Mesodermal cell (in vitro differentiated cells): ENCODE results near the gene MGRN1.

ENCODE experiments used
- H3K27ac ChIP-seq: 2 replicates; pipeline ENCODE4 v1.7.0; 2013; ENCODE audit warnings: mild to moderate bottlenecking, low read depth, low read length, moderate library complexity; ENCODE audit not compliant: severe bottlenecking
- H3K36me3 ChIP-seq: 2 replicates; pipeline ENCODE4 v1.7.1; 2013; ENCODE audit warnings: mild to moderate bottlenecking, low read length, moderate library complexity; ENCODE audit not compliant: control insufficient read depth, insufficient read depth
- H3K4me1 ChIP-seq: one replicate; pipeline ENCODE4 v1.7.1; 2013; ENCODE audit warnings: mild to moderate bottlenecking, low read length; ENCODE audit not compliant: insufficient read depth, control insufficient read depth, poor library complexity, severe bottlenecking
- H3K4me3 ChIP-seq: 2 replicates; pipeline ENCODE4 v1.7.0; 2013; ENCODE audit warnings: low read length, control low read depth, mild to moderate bottlenecking; ENCODE audit not compliant: insufficient read depth, poor library complexity, severe bottlenecking; ENCODE audit errors: extremely low read depth
- H3K9me3 ChIP-seq: 2 replicates; pipeline ENCODE4 v1.7.1; 2013; ENCODE audit warnings: mild to moderate bottlenecking, low read length, moderate library complexity; ENCODE audit not compliant: control insufficient read depth
- WGBS, 2 experiments: methylation state at CpG; one replicate each; pipeline ENCODE4 v1.1.5; 2013; ENCODE audit warnings: missing lambda C conversion rate in 2 of 2; ENCODE audit not compliant: insufficient coverage in 2 of 2; 5-methylcytosine and 5-hydroxymethylcytosine counted together

The MGRN1 gene

DNA sequence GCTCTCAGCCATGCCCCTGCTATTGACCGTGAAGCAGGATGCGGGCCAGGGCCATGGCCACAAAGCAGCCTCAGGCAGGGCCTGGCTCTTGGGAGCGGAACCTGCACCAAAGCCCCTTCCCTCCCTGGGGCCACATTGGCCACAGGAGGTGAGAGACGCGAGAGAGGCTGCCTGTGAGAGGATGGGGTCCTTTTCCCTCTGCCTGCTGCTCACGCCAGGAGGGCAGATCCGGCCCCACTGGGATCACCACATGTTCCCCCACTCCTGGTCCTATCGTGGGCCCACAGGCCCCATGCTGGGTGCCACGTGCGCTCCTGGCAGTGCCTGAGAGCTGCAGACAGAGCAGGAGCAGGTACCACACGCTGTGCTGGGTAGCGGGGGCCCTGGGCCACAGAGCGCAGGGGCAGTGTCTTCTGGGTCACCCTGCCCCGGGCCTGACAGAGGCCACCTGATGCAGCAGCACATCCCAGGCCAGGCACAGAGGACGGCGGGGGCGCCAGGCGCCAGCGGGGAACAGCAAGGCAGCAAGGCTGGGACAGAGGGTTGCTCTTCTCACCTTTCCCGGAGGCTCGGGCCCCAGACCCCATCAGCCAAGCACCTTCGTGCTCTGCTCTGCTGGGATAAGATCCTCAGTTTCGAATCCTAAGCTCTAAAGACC is 59.6 kb downstream of the MGRN1 start:
- no peak overlapping the region for H3K4me3 ChIP-seq
- H3K36me3 ChIP-seq = peaks cover 83% of the 10 kb centered on the region
- WGBS, 2 experiments = 95 to 99% methylated on average over 22 to 23 of the region's 23 CpGs
- H3K4me1 ChIP-seq = no peaks in the 10 kb centered on the region
- no peaks in the 10 kb centered on the region for H3K9me3 ChIP-seq
- no peak overlapping the region for H3K27ac ChIP-seq

GRCh38 chr16:4684763-4685162 is 60.1 kb downstream of the MGRN1 start:
- no peaks in the 10 kb centered on the region for H3K4me1 ChIP-seq
- H3K4me3 ChIP-seq = no peak overlapping the region
- no peak overlapping the region for H3K27ac ChIP-seq
- WGBS, 2 experiments = 98 to 99% methylated on average over 13 of the region's 13 CpGs
- H3K36me3 ChIP-seq = peaks cover 83% of the 10 kb centered on the region
- H3K9me3 ChIP-seq = no peaks in the 10 kb centered on the region

GRCh38 chr16:4685292-4685691 is 60.7 kb downstream of the MGRN1 start:
- Histone ChIP-seq H3K27ac (no peak overlapping the region), H3K4me3 (no peak overlapping the region), H3K4me1 (no peaks in the 10 kb centered on the region), H3K9me3 (no peaks in the 10 kb centered on the region), H3K36me3 (peaks cover 78% of the 10 kb centered on the region)
- WGBS, 2 experiments = 95 to 98% methylated on average over 13 of the region's 13 CpGs

- no peaks in the 10 kb centered on the region for H3K9me3 ChIP-seq
- H3K4me3 ChIP-seq = no peak overlapping the region
- no peak overlapping the region for H3K27ac ChIP-seq
- 94 to 95% methylated on average over 24 to 37 of the region's 38 CpGs for WGBS, 2 experiments
- no peaks in the 10 kb centered on the region for H3K4me1 ChIP-seq
- peaks cover 72% of the 10 kb centered on the region for H3K36me3 ChIP-seq
Measured at GRCh38 chr16:4685776-4686496, 61.3 kb downstream of the MGRN1 start.

GRCh38 chr16:4686497-4687210 is 62.0 kb downstream of the MGRN1 start:
- WGBS, 2 experiments = 92 to 93% methylated on average over 27 of the region's 27 CpGs

GRCh38 chr16:4687416-4687815 is 62.8 kb downstream of the MGRN1 start:
- Histone ChIP-seq H3K36me3 (peaks cover 59% of the 10 kb centered on the region), H3K9me3 (no peaks in the 10 kb centered on the region), H3K27ac (no peak overlapping the region), H3K4me3 (no peak overlapping the region), H3K4me1 (peaks cover 4% of the 10 kb centered on the region)
- WGBS, 2 experiments = 92 to 96% methylated on average over 5 of the region's 8 CpGs

More at GRCh38 chr16:4686497-4687210, 62.0 kb downstream of the MGRN1 start:
- H3K9me3 ChIP-seq = no peaks in the 10 kb centered on the region
- no peaks in the 10 kb centered on the region for H3K4me1 ChIP-seq
- H3K36me3 ChIP-seq = peaks cover 66% of the 10 kb centered on the region
- H3K4me3 ChIP-seq = no peak overlapping the region
- H3K27ac ChIP-seq = no peak overlapping the region

GRCh38 chr16:4687946-4688673 is 63.5 kb downstream of the MGRN1 start:
- Histone ChIP-seq H3K9me3 (no peaks in the 10 kb centered on the region), H3K4me3 (no peak overlapping the region), H3K27ac (no peak overlapping the region), H3K4me1 (peaks cover 4% of the 10 kb centered on the region), H3K36me3 (peaks cover 56% of the 10 kb centered on the region)
- 90 to 92% methylated on average over 34 to 36 of the region's 39 CpGs for WGBS, 2 experiments

DNA sequence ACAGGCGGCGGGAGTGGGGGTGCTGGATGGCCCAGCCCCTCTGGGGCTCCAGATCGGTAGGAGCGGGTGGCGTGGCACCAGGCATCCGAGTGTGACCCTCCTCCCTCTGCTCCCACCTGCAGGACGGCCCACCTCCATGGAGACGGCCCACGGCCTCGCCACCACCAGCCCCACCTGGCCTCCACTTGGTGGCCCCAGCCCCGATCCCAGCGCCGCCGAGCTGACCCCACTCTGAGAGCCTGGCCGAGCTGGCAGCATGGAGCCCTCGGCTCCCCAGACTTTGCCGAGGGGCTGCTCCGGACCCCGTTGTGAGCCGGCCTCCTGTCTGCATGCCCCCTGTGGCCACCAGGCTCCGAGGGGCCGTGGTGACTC is 64.0 kb downstream of the MGRN1 start:
- WGBS, 2 experiments = 95 to 97% methylated on average over 9 to 21 of the region's 22 CpGs
- no peak overlapping the region for H3K27ac ChIP-seq
- no peak overlapping the region for H3K4me3 ChIP-seq
- peaks cover 51% of the 10 kb centered on the region for H3K36me3 ChIP-seq
- H3K9me3 ChIP-seq = no peaks in the 10 kb centered on the region
- peaks cover 4% of the 10 kb centered on the region for H3K4me1 ChIP-seq

- WGBS, 2 experiments = 94% methylated on average over 21 of the region's 21 CpGs
- peaks cover 4% of the 10 kb centered on the region for H3K4me1 ChIP-seq
- H3K27ac ChIP-seq = no peak overlapping the region
- H3K4me3 ChIP-seq = no peak overlapping the region
- peaks cover 47% of the 10 kb centered on the region for H3K36me3 ChIP-seq
- H3K9me3 ChIP-seq = no peaks in the 10 kb centered on the region
Measured at GRCh38 chr16:4689091-4689671, 64.6 kb downstream of the MGRN1 start.
